Measurements from ENCODE around the gene IGFBP6.

IGFBP6 gene

DNA sequence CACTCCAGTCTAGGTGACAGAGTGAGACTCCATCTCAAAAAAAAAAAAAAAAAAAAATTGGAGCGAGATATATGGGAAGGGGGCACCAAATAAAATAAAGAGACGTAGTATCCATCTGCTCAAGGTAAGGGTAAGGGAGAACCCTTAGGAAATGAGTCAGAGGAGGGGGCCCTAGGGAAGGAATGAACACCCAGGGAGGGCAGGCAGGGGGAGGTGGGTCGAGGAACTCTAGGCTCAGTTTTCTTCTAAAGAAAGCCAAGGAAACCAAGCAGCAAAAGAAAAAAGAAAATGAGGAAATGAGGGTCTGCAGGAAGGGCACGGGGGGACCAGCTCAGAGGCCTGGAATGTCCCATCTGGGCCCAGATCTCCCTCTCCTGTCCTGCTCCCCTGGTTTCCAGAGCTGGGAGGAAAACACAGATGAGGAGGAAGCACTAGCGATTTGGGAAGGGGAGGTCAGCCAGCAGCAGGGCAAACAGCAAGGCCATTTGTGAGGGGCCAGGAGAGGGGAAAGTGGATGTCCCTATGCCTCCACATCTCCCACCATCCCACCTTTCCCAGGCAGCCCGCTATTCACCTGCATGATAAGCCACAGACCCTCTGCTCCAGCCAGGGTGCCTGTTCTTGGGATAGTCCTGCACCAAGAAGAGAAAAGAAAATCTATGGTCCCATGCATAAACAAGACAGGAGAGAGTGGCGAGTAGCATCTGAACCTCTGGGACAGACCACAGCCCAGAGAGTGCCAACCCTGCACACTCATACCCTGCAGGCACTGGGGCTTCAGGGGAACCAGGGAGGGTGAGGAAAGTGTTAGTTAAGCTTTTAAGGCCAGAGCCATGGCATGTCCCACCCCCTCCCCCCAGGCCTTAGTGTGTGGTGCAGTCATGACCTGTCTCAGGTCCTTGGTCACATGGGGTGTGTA lies 30.1 kb upstream of the IGFBP6 start:
- TF ChIP-seq, protein P1, sequence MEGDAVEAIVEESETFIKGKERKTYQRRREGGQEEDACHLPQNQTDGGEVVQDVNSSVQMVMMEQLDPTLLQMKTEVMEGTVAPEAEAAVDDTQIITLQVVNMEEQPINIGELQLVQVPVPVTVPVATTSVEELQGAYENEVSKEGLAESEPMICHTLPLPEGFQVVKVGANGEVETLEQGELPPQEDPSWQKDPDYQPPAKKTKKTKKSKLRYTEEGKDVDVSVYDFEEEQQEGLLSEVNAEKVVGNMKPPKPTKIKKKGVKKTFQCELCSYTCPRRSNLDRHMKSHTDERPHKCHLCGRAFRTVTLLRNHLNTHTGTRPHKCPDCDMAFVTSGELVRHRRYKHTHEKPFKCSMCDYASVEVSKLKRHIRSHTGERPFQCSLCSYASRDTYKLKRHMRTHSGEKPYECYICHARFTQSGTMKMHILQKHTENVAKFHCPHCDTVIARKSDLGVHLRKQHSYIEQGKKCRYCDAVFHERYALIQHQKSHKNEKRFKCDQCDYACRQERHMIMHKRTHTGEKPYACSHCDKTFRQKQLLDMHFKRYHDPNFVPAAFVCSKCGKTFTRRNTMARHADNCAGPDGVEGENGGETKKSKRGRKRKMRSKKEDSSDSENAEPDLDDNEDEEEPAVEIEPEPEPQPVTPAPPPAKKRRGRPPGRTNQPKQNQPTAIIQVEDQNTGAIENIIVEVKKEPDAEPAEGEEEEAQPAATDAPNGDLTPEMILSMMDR (IDR thresholded peaks at IDR 0.05) = no peak

DNA sequence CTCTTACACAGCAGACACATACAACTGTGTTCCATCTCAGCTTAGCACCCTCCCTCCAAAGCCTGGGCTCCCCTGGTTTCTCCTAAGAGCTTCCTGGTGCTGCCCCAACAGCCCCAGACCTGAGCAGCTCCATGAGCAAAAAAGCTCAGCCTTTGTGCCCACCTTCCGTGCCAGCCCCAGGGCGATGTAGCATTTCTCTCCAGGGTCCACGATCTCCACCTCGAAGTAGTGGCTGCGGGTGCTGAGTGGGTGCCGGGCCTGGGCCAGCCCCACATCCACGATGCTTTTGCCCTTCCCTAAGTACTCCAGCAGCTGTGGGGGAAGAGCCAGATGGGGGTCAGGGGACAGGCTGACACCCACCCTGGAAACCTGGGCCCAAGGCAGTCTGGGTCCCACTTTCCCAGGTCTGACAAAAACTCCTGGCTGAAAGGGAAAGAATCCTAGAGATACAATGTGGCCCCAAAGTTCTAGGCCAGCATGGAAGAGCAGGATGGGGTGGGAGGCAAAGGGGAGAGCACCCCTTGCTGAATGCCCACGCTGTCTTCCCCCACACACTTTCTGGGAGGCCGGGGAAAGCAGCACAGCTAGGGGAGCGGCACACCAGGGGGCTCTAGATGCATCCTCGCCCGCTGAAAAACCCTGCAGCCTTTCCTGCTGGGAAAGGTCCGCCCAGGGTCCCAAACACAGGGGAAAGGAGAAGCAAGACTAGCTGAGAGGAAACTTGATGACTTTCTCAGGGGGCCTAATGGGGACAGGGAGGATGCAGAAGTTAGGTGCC lies 29.3 kb upstream of the IGFBP6 start:
- TF ChIP-seq, protein P1 (IDR thresholded peaks at IDR 0.05) = no peak

DNA sequence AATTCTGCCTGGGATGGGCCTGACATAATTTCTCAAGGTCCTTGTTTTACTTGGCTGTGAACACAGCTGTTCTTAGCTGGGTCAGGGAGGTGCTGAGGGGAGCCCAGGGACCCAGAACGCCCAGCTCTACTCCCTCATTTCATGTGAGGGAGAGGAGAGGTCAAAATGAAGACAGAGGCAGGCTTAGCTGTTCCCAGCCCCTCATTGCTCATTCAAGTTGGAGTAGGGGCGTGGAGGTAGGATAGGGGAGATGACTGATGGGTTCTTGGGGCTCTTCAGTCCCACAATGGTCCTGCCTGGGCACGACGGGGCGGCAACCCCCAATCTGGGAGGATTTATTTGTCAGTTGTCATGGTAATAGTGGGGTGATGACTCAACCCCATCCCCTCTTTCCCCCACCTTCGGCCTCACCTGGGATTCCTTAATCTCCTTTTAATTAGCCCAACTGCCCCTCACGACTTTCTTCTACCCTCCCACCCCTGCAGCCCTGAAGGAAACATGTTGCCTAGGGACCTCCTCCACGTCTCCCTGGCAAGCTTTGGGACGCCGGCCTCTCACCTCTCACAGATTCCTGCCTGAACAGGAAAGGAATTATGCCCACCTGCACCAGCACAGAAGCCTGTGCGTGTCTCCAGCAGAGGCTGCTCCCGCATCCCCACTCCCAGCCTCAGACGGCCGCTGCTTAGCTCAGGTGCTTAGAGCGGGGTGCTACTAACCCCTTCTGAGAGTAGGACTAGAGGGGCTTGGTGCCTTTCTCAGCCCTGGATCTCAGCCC lies 28.5 kb upstream of the IGFBP6 start:
- TF ChIP-seq, protein P1 (IDR thresholded peaks at IDR 0.05) = no peak

DNA sequence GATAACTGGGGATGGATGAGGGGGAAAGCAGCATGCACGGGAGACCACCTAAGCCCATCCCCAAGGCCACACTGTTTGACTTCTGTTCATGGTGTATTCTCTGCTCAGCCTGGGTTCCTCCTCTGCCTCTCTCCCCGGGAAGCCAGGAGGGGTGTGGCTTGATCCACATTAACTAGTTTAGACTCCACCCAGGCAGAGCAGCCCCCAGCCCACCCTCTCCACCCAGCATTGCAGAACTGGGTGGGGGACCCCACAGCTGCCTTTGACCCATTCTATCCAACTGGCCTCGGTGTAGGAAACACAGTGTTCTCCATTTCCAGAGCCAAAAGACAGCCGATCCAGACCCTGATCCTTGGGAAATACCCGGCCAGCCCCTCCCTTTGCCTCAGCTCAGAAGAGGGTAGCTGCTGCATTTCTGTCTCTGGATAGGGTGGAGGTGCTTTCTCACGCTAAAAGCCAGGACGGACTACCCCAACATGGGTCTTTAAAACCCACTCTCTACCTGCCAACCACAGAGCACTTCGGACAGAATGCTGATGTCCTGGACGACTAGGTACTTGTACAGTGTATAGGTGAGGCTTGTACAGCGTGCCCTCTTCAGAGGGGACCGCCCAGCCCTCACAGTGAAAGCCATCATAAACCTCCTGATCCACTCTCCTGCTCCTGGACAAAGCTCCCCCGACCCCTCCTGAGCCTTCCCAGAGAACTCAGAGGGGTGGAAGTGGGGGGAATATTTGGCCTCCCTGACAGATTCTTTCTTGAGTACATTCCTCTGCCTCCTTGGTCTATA lies 27.7 kb upstream of the IGFBP6 start:
- TF ChIP-seq, protein P1 (IDR thresholded peaks at IDR 0.05) = no peak

DNA sequence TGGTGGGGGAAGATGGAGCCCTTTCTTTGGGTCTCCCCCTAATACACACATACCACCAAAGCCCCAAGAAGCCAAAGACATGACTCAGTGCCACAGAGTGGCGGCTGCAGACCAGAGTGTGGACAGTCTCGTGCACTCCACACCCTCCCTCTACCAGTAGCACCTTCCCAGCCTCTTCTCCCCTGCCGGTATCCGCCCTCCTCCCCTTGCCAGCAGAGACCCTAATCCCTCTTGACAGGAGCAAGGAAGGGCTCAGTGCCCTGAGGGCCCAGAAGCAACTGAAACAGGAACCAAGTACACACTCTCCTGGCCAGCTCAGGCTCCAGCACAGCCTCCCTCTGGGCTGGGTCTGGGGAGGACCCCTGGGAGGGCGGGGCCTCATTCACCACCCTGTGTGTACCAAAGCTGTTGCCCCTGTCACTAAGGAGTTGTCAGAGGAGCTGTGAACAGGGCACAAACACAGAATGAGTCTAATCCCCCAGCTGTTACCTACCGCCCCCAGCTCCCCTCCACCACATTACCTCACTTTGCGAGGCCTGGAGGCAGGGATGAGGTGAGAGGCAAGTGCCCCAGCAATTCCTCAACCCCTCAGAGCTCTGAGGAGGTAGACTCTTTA lies 26.5 kb upstream of the IGFBP6 start:
- TF ChIP-seq, protein P1 (IDR thresholded peaks at IDR 0.05) = no peak

DNA sequence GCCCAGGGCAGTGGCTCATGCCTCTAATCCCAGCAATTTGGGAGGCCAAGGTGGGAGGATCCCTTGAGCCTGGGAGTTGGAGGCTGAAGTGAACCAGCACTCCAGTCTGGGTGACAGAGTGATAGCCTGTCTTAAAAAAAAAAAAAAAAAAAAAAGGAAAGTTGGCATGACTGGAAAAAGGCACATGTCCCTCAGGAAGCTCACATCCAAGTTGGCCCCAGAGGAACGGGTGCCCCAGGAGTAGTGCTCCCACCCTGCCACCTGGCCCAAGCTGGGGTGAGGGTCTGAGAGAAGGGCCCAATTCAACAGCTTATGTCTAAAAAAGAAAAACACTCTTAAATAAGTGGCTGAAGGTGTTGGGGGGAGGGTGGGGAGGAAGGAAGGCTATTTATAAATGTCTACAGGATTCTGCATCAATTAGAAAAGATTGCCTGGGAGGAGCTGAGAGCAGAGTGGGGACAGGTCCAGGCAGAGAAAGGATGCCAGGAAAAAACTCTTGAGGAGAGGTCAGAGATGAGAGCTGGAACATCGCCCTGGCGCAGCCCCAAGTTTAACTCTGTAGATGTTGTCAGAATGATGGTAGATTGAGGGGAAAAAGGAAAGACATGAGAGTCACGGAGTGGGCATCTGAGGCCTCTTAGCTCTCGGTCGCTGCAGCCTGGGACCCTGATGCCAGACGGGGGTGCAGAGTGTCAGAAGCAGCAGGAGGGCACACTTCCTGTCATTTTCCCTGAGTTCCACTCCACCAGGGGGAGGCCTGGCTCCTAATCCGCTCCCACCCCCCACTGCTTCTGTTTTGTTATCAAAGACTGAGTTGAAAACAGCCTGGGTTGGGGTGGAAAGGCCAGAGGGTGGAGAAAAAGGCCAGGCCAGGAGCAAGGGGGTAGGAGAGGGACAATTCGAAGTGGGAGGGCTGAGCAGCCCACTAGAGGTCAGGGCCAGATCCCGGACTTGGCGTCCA lies 25.6 kb upstream of the IGFBP6 start:
- TF ChIP-seq, protein P1 (IDR thresholded peaks at IDR 0.05) = no peak
